HEK293 (cell line): Measurements from ENCODE around the gene GPR4.

Experiments
- BCL11A ChIP-seq: fragments of 450-650 bp; formaldehyde crosslinking; IDR thresholded peaks from 2 replicates; pipeline ENCODE4 v1.5.1; 2016; ENCODE audit warnings: low read depth, missing biosample characterization, missing genetic modification characterization
- BCL11B ChIP-seq: fragments of 450-650 bp; formaldehyde crosslinking; IDR thresholded peaks from 2 replicates; pipeline ENCODE4 v1.5.1; 2016; ENCODE audit warnings: low read depth, missing biosample characterization, missing genetic modification characterization
- GFI1B ChIP-seq: fragments of 450-650 bp; formaldehyde crosslinking; IDR thresholded peaks from 2 replicates; pipeline ENCODE4 v1.5.1; 2016; ENCODE audit warnings: missing biosample characterization, missing genetic modification characterization
- GLIS1 ChIP-seq: fragments of 450-650 bp; formaldehyde crosslinking; IDR thresholded peaks from 2 replicates; pipeline ENCODE4 v1.5.1; 2016; ENCODE audit warnings: missing biosample characterization, missing genetic modification characterization
- INSM2 ChIP-seq: fragments of 450-650 bp; formaldehyde crosslinking; IDR thresholded peaks from 2 replicates; pipeline ENCODE4 v1.5.1; 2016; ENCODE audit warnings: missing biosample characterization, missing genetic modification characterization
- PATZ1 ChIP-seq: fragments of 450-650 bp; formaldehyde crosslinking; IDR thresholded peaks from 2 replicates; pipeline ENCODE4 v1.5.1; 2016; ENCODE audit warnings: missing biosample characterization, missing genetic modification characterization
- PRDM1 ChIP-seq: fragments of 450-650 bp; formaldehyde crosslinking; IDR thresholded peaks from 2 replicates; pipeline ENCODE4; 2016; ENCODE audit warnings: missing biosample characterization, missing genetic modification characterization
- PRDM10 ChIP-seq: fragments of 450-650 bp; formaldehyde crosslinking; IDR thresholded peaks from 2 replicates; pipeline ENCODE4 v1.5.1; 2016; ENCODE audit warnings: missing biosample characterization, missing genetic modification characterization
- RBAK ChIP-seq: fragments of 450-650 bp; formaldehyde crosslinking; IDR thresholded peaks from 2 replicates; pipeline ENCODE4 v1.5.1; 2016; ENCODE audit warnings: missing biosample characterization, missing genetic modification characterization
- SP3 ChIP-seq: fragments of 450-650 bp; formaldehyde crosslinking; IDR thresholded peaks from 2 replicates; pipeline ENCODE4 v1.5.1; 2016; ENCODE audit warnings: missing biosample characterization, missing genetic modification characterization
- SP7 ChIP-seq: fragments of 450-650 bp; formaldehyde crosslinking; IDR thresholded peaks from 2 replicates; pipeline ENCODE4 v1.5.1; 2016; ENCODE audit warnings: missing biosample characterization, missing genetic modification characterization
- WT1 ChIP-seq: fragments of 450-650 bp; formaldehyde crosslinking; IDR thresholded peaks from 2 replicates; pipeline ENCODE4 v1.5.1; 2016; ENCODE audit warnings: missing biosample characterization, missing genetic modification characterization
- ZBTB17 ChIP-seq: fragments of 450-650 bp; formaldehyde crosslinking; IDR thresholded peaks from 2 replicates; pipeline ENCODE4 v1.5.1; 2016; ENCODE audit warnings: missing biosample characterization, missing genetic modification characterization
- ZBTB20 ChIP-seq: fragments of 450-650 bp; formaldehyde crosslinking; IDR thresholded peaks from 2 replicates; pipeline ENCODE4 v1.5.1; 2016; ENCODE audit warnings: missing biosample characterization, missing genetic modification characterization
- ZBTB48 ChIP-seq: fragments of 450-650 bp; formaldehyde crosslinking; IDR thresholded peaks from 2 replicates; pipeline ENCODE4 v1.5.1; 2016; ENCODE audit warnings: missing biosample characterization, missing genetic modification characterization
- ZFP3 ChIP-seq: fragments of 450-650 bp; formaldehyde crosslinking; IDR thresholded peaks from 2 replicates; pipeline ENCODE4 v1.5.1; 2016; ENCODE audit warnings: low read depth, missing biosample characterization, missing genetic modification characterization
- ZFP37 ChIP-seq: fragments of 450-650 bp; formaldehyde crosslinking; IDR thresholded peaks from 2 replicates; pipeline ENCODE4 v1.5.1; 2016; ENCODE audit warnings: missing biosample characterization, missing genetic modification characterization
- ZNF19 ChIP-seq: fragments of 450-650 bp; formaldehyde crosslinking; IDR thresholded peaks from 2 replicates; pipeline ENCODE4; 2016; ENCODE audit warnings: missing biosample characterization, missing genetic modification characterization, low read depth
- ZNF239 ChIP-seq: fragments of 450-650 bp; formaldehyde crosslinking; IDR thresholded peaks from 2 replicates; pipeline ENCODE4 v1.5.1; 2016; ENCODE audit warnings: missing biosample characterization, missing genetic modification characterization
- ZNF324 ChIP-seq: fragments of 450-650 bp; formaldehyde crosslinking; IDR thresholded peaks from 2 replicates; pipeline ENCODE4 v1.5.1; 2016; ENCODE audit warnings: missing biosample characterization, missing genetic modification characterization
- ZNF335 ChIP-seq: fragments of 450-650 bp; formaldehyde crosslinking; conservative IDR thresholded peaks from 2 replicates; pipeline ENCODE4 v1.5.1; 2016; ENCODE audit warnings: missing biosample characterization, missing genetic modification characterization
- ZNF341 ChIP-seq: fragments of 450-650 bp; formaldehyde crosslinking; IDR thresholded peaks from 2 replicates; pipeline ENCODE4; 2016; ENCODE audit warnings: low read depth, missing biosample characterization, missing genetic modification characterization
- ZNF561 ChIP-seq: fragments of 450-650 bp; IDR thresholded peaks from 2 replicates; pipeline ENCODE4 v1.5.1; 2018; ENCODE audit warnings: missing biosample characterization, missing genetic modification characterization, borderline replicate concordance
- ZNF580 ChIP-seq: fragments of 450-650 bp; formaldehyde crosslinking; IDR thresholded peaks from 2 replicates; pipeline ENCODE4 v1.5.1; 2016; ENCODE audit warnings: missing biosample characterization, missing genetic modification characterization
- ZNF654 ChIP-seq: fragments of 450-650 bp; formaldehyde crosslinking; IDR thresholded peaks from 2 replicates; pipeline ENCODE4 v1.5.1; 2016; ENCODE audit warnings: low read depth, missing biosample characterization, missing genetic modification characterization
- ZNF76 ChIP-seq: fragments of 450-650 bp; formaldehyde crosslinking; IDR thresholded peaks from 2 replicates; pipeline ENCODE4; 2016; ENCODE audit warnings: low read depth, missing biosample characterization, missing genetic modification characterization, borderline replicate concordance
- ZXDB ChIP-seq: fragments of 450-650 bp; formaldehyde crosslinking; IDR thresholded peaks from 2 replicates; pipeline ENCODE4 v1.5.1; 2016; ENCODE audit warnings: missing biosample characterization, missing genetic modification characterization
- TF ChIP-seq, protein P1 (sequence below): fragments of 450-650 bp; formaldehyde crosslinking; IDR thresholded peaks from 2 replicates; pipeline ENCODE4 v1.5.1; 2016; ENCODE audit warnings: missing biosample characterization, missing genetic modification characterization

Gene GPR4

GRCh38 chr19:45607071-45608029, 5.3 kb upstream of the GPR4 start (continued):
- TF ChIP-seq PRDM10 (tag by site-specific recombination) (peak; percentile 77), ZNF341 (tag by site-specific recombination) (peak; percentile 26; the same call in 1 of the 2 replicates), ZNF239 (tag by site-specific recombination) (no peak), ZNF654 (tag by site-specific recombination) (peak; percentile 43), BCL11B (tag by site-specific recombination) (0 out of 2 replicates have a peak, but pooled peaks have one; percentile 52), ZNF561 (peak; percentile 71; the same call in 1 of the 2 replicates), BCL11A (tag by site-specific recombination) (peak; percentile 34; the same call in 1 of the 2 replicates), ZNF76 (tag by site-specific recombination) (peak; percentile 31; the same call in 1 of the 2 replicates), ZFP37 (tag by site-specific recombination) (0 out of 2 replicates have a peak, but pooled peaks have one; percentile 39), SP3 (tag by site-specific recombination) (0 out of 2 replicates have a peak, but pooled peaks have one; percentile 15), WT1 (tag by site-specific recombination) (0 out of 2 replicates have a peak, but pooled peaks have one; percentile 35), ZBTB20 (peak; percentile 39; the same call in 1 of the 2 replicates), ZFP3 (peak; percentile 56; the same call in 1 of the 2 replicates), ZXDB (peak; percentile 50; the same call in 1 of the 2 replicates), INSM2 (tag by site-specific recombination) (no peak), ZNF324 (tag by site-specific recombination) (peak; percentile 37; the same call in 1 of the 2 replicates), ZBTB48 (peak; percentile 93), ZNF335 (tag by site-specific recombination) (peak; percentile 56), RBAK (tag by site-specific recombination) (no peak), GFI1B (tag by site-specific recombination) (no peak), PRDM1 (tag by site-specific recombination) (peak; percentile 93), GLIS1 (tag by site-specific recombination) (peak; percentile 93), ZNF19 (tag by site-specific recombination) (no peak), SP7 (tag by site-specific recombination) (peak; percentile 60), PATZ1 (tag by site-specific recombination) (peak; percentile 64), ZBTB17 (tag by site-specific recombination) (peak; percentile 65), ZNF580 (tag by site-specific recombination) (peak; percentile 36; the same call in 1 of the 2 replicates)
- TF ChIP-seq, protein P1, sequence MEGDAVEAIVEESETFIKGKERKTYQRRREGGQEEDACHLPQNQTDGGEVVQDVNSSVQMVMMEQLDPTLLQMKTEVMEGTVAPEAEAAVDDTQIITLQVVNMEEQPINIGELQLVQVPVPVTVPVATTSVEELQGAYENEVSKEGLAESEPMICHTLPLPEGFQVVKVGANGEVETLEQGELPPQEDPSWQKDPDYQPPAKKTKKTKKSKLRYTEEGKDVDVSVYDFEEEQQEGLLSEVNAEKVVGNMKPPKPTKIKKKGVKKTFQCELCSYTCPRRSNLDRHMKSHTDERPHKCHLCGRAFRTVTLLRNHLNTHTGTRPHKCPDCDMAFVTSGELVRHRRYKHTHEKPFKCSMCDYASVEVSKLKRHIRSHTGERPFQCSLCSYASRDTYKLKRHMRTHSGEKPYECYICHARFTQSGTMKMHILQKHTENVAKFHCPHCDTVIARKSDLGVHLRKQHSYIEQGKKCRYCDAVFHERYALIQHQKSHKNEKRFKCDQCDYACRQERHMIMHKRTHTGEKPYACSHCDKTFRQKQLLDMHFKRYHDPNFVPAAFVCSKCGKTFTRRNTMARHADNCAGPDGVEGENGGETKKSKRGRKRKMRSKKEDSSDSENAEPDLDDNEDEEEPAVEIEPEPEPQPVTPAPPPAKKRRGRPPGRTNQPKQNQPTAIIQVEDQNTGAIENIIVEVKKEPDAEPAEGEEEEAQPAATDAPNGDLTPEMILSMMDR (tag by site-specific recombination), result peak; percentile 87
